Right lobe of liver (tissue), 6 donors: ENCODE measurements around the gene CSN2. TPM values are rescaled to one million over a fixed set of nuclear protein-coding genes. Genes with fewer than 3 reads are reported as not detected.

Experiments used
- ATAC-seq, 4 donors: fragments of 200-7000 bp; cut with Tn5 transposase; one replicate each; pipeline ENCODE4 v1.9.1; 2020; ENCODE audit warnings: mild to moderate bottlenecking in 4 of 4, moderate library complexity in 4 of 4
- DNase-seq, 3 donors: peaks; one replicate each; pipeline ENCODE4 v3.0.0-alpha.2; 2020
- H3K27ac ChIP-seq, 3 donors: fragments of 200-600 bp; one replicate each; pipeline ENCODE4 v1.8.0; 2022
- H3K27me3 ChIP-seq, 2 donors: fragments of 200-600 bp; one replicate each; pipeline ENCODE4 v1.8.0; 2022
- H3K36me3 ChIP-seq, 4 donors: fragments of 200-600 bp; sonication (generic) in 1 of 4; one replicate each; pipeline versions ENCODE4 v1.5.1 to v1.8.0; 2017 to 2022; ENCODE audit warnings: control low read depth in 1 of 4
- H3K4me1 ChIP-seq, 4 donors: fragments of 200-600 bp; sonication (generic) in 1 of 4; one replicate each; pipeline versions ENCODE4 v1.5.1 to v1.8.0; 2017 to 2022; ENCODE audit warnings: control low read depth in 1 of 4
- H3K4me3 ChIP-seq, 3 donors: fragments of 200-600 bp; one replicate each; pipeline ENCODE4 v1.8.0; 2022
- H3K9me3 ChIP-seq, 4 donors: fragments of 200-600 bp; sonication (generic) in 1 of 4; one replicate each; pipeline versions ENCODE4 v1.5.1 to v1.8.0; 2017 to 2022; ENCODE audit warnings: control low read depth in 1 of 4
- CTCF ChIP-seq, 4 donors: fragments of 200-600 bp in 3 of 4; fragments of 450-650 bp in 1 of 4; IDR thresholded peaks; one replicate each; pipeline versions ENCODE4 v1.5.1 to v1.8.0; 2016 to 2022; ENCODE audit warnings: antibody characterized with exemption in 4 of 4, mild to moderate bottlenecking in 2 of 4
- POLR2A ChIP-seq: fragments of 450-650 bp; IDR thresholded peaks from one replicate; pipeline ENCODE4 v1.6.1; 2017; ENCODE audit warnings: antibody characterized with exemption, mild to moderate bottlenecking
- WGBS: methylation state at CpG from one replicate; pipeline ENCODE4 v1.1.6; 2018; ENCODE audit warnings: low coverage, low lambda C conversion rate; ENCODE audit not compliant: insufficient coverage; ENCODE audit errors: missing lambda C conversion rate; 5-methylcytosine and 5-hydroxymethylcytosine counted together
- intact Hi-C, 2 donors: fragments of 100-400 bp; cut with DNase I; formaldehyde crosslinking; loops; one replicate each; pipeline versions ENCODE4 v1.11.2 to v1.14.1; 2022
- total RNA-seq, 6 experiments: library from RNA; depleted of rRNA in 2 of 6; stranded (reverse); fragments of >200 nt in 2 of 6; fragmentation: NEBNext Ultra II Directional in 3 of 6; extraction: Animal tissue kit (Norgen Biotek cat#: 25700) in 3 of 6; gene quantifications; one replicate each; pipeline versions ENCODE4 v1.1.0 to v1.2.4, GENCODE V29; 2016 to 2023
- donor health status: DM: no; HTN: yes; CAD: no.
- donor health status: DM: no; HTN: no; CAD: no.
- donor health status: DM: no; HTN: no; CAD: no.
- donor health status: DM: no; HTN: yes; CAD: no.
- donor health status: DM: no; HTN: yes; CAD: no.

The CSN2 gene
- total RNA-seq, 6 experiments from 2014 or later: not detected

GRCh38 chr4:69984030-69984443 lies 18.5 kb upstream of the CSN2 start:
- no peaks in the 10 kb centered on the region for H3K36me3 ChIP-seq
- 18% methylated on average over 2 of the region's 2 CpGs for WGBS
- no peaks in the 10 kb centered on the region for H3K27me3 ChIP-seq
- no peak overlapping the region for H3K27ac ChIP-seq
- H3K4me3 ChIP-seq: no peak overlapping the region
- H3K9me3 ChIP-seq: no peaks in the 10 kb centered on the region
- H3K4me1 ChIP-seq: peaks cover 0 to 4% (median 0%) of the 10 kb centered on the region in 4 donors
- DNase-seq: peak in 1 of 3 donors; percentile 60
- TF ChIP-seq CTCF (IDR thresholded peaks at IDR 0.05) (no peak), POLR2A (no peak)
- intact Hi-C loops: no loop called here
- ATAC-seq: peak; percentile 96 to 99 (median 98)

GRCh38 chr4:69977582-69977981 lies 12.1 kb upstream of the CSN2 start:
- ATAC-seq (no peak), DNase-seq (no peak)
- no peaks in the 10 kb centered on the region for H3K9me3 ChIP-seq
- no peaks in the 10 kb centered on the region for H3K4me1 ChIP-seq
- no peaks in the 10 kb centered on the region for H3K27me3 ChIP-seq
- TF ChIP-seq POLR2A (no peak), CTCF (IDR thresholded peaks at IDR 0.05) (no peak)
- no peak overlapping the region for H3K27ac ChIP-seq
- no peaks in the 10 kb centered on the region for H3K36me3 ChIP-seq
- intact Hi-C loops: no loop called here
- no peak overlapping the region for H3K4me3 ChIP-seq

GRCh38 chr4:69974631-69975030 lies 9.1 kb upstream of the CSN2 start:
- no peak for DNase-seq
- intact Hi-C loops: no loop called here
- ATAC-seq: no peak
- Histone ChIP-seq H3K27ac (no peak overlapping the region), H3K27me3 (no peaks in the 10 kb centered on the region), H3K9me3 (no peaks in the 10 kb centered on the region), H3K36me3 (no peaks in the 10 kb centered on the region), H3K4me1 (no peaks in the 10 kb centered on the region), H3K4me3 (no peak overlapping the region)
- no peak for TF ChIP-seq CTCF (IDR thresholded peaks at IDR 0.05)
- no peak for TF ChIP-seq POLR2A
- 82% methylated on average over 1 of the region's 1 CpG for WGBS

GRCh38 chr4:69970071-69970470 lies 4.5 kb upstream of the CSN2 start:
- Histone ChIP-seq H3K36me3 (no peaks in the 10 kb centered on the region), H3K4me3 (no peak overlapping the region), H3K27ac (no peak overlapping the region), H3K27me3 (no peaks in the 10 kb centered on the region), H3K4me1 (no peaks in the 10 kb centered on the region), H3K9me3 (no peaks in the 10 kb centered on the region)
- 11% methylated on average over 1 of the region's 1 CpG for WGBS
- no peak for DNase-seq
- ATAC-seq: no peak
- TF ChIP-seq POLR2A (no peak), CTCF (IDR thresholded peaks at IDR 0.05) (no peak)
- intact Hi-C loops: no loop called here

GRCh38 chr4:69957209-69957608 lies 8.3 kb downstream of the CSN2 start:
- DNase-seq (no peak), ATAC-seq (no peak)
- Histone ChIP-seq H3K27me3 (no peaks in the 10 kb centered on the region), H3K4me1 (no peaks in the 10 kb centered on the region), H3K9me3 (no peaks in the 10 kb centered on the region), H3K4me3 (no peak overlapping the region), H3K27ac (no peak overlapping the region), H3K36me3 (no peaks in the 10 kb centered on the region)
- TF ChIP-seq CTCF (IDR thresholded peaks at IDR 0.05) (no peak), POLR2A (no peak)
- WGBS: no CpG with 5 or more reads among the region's 1 CpG
- intact Hi-C loops: no loop called here
